HG02642 (cell line): ENCODE results near the gene AOPEP.

Experiments
- ATAC-seq: cut with Tn5 transposase; IDR thresholded peaks from one replicate; pipeline ENCODE4 v1.9.1; 2021; ENCODE audit warnings: mild to moderate bottlenecking; ENCODE audit not compliant: unreplicated experiment, poor library complexity

Gene AOPEP

GRCh38 chr9:94760010-94760409 lies 33.5 kb downstream of the AOPEP start:
- no peak for ATAC-seq

GRCh38 chr9:94760660-94761059 lies 34.2 kb downstream of the AOPEP start:
- no peak for ATAC-seq

DNA sequence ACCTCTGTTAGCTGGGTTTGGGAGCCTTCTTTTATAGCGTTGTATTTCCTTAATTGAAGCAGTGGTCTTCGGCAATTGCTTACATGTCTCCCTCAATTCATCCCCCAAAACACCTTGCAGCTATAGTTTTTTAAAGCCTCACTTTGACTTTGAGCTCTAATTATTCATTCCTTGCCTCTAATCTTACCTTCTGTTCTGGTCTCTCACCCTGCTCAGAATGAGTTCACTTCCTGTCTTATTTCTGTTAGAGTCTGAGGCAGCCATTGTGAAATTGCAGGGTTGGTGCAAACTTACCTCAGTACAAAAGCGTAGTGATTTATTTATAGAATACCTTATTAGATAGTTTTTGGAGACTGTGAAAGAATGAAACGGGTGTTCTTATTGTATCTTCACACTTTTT lies 35.0 kb downstream of the AOPEP start:
- no peak for ATAC-seq

DNA sequence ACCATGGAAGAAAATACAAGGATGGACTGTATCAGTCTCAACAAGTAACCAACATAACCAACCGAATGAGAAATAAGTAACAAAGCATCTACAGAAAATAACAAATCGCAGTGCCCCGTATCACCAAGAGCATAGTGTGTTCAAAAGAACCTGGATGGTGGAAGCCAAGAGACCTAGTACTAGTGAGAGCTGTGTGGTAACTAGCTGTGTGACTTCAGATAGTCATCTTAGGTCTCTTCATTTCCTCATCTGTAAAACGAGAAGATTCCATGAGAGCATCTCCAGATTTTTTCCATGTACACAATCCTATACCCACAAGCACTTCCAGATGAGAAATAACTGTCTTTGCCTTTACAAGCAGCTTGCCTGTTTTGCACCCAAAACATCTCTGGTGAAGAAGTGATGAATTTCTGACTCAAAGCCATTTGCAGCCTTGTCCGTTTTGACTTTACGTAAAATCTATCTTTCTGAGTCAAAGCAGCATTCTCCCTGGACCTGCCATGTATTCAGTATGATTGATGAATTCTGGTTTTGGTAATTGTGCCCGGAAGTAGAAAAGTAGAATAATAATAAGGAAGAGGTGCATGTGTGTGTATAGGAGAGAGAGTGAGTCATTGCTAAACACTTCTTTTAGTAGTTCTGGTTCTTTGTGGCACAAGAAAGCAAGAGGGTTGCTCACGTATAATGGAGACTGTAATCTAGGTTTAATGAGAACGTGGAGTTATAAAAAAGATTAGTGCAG lies 41.0 kb downstream of the AOPEP start:
- ATAC-seq: no peak

- ATAC-seq: no peak
These were observed 42.3 kb downstream of the AOPEP start for GRCh38 chr9:94768766-94769165.

DNA sequence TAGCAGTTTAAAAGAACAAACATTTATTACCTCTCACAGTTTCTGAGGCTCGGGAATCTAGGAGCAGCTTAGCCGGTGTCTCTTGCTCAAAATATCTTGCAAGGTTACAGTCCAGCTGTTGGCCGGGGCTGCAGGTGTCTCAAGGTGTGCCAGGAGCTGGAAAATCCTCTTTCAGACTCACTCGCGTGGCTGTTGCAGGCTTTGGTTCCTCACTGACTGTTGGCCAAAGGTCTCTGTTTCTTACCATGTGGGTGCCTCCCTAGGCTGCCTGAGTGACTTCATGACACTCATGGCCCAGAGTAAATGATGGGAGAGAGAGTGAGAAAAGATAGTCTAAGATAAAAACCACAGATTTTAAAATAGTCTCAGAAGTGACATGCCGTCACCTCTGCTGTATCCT lies 43.8 kb downstream of the AOPEP start:
- ATAC-seq: no peak

GRCh38 chr9:94771096-94771495 lies 44.6 kb downstream of the AOPEP start:
- no peak for ATAC-seq

DNA sequence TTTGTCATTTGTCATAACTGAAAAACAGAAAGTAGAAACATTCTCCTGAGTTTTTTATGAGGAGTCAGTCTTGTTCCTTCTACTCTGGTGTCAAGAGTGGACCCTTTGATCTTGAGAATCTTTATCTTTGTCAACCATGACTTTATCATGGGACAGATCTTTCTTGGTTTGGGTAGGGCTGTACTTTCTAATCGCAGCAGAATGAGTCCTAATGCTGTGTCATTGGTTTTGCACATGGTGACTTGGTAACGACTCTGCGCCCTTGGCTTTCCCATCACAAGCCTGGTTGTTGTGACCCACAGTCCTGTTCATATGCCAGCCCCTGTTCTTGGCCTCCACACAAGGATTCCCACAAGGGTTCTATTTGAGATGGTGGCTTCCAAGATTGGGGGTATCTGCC lies 45.6 kb downstream of the AOPEP start:
- ATAC-seq: no peak

GRCh38 chr9:94772639-94773303 lies 46.3 kb downstream of the AOPEP start:
- ATAC-seq: no peak

DNA sequence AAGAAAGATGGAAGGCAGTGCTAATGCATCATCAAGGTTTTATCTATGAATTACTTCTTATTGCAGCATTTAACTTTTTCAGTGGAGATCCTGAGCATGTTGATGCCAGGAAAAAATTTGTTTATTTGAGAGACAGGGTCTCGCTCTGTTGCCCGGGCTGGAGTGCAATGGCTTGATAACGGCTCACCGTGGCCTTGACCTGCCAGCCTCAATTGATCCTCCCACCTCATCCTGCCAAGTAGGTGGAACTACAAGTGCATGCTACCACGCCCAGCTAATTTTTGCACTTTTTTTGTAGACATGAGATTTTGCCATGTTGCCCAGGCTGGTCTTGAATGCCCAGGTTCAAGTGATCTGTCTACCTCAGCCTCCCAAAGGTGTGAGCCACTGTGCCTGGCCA lies 47.2 kb downstream of the AOPEP start:
- ATAC-seq: no peak

DNA sequence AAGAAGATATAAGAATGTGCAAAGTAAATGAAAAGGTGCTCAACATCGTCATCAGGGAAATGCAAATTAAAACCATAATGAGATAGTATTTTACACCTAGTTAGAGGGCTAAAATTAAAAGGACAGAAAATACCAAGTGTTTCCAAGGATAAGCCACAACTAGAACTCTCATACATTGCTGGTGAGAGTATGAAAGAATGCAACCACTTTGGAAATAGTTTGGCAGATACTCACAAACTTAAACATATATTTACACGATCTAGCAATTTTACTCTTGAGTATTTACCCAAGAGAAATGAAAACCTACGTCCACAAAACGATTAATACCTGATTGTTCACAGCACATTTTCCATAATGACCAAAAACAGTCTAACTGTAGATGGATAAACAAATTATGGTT lies 51.5 kb downstream of the AOPEP start:
- ATAC-seq: no peak

DNA sequence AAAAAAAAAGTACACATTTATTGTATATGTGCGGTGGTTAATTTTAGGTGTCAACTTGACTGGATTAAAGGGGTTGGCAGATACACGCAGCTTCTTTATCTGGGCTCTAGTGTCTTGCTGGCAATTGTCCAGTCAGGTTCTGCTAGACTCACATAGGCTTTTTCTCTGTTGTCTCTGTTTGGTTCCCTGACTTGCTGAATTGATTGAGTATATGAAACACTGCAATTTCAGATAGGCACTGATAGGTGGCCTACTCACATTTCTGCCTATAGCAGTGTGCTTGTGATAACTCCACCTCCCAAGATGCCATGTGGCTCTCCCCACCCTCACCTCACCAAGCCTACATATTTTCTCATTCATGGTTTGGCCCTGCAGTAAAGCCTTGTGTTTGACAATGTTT lies 52.5 kb downstream of the AOPEP start:
- no peak for ATAC-seq

GRCh38 chr9:94779693-94780290 lies 53.3 kb downstream of the AOPEP start:
- ATAC-seq: no peak

GRCh38 chr9:94780516-94780950 lies 54.0 kb downstream of the AOPEP start:
- no peak for ATAC-seq

DNA sequence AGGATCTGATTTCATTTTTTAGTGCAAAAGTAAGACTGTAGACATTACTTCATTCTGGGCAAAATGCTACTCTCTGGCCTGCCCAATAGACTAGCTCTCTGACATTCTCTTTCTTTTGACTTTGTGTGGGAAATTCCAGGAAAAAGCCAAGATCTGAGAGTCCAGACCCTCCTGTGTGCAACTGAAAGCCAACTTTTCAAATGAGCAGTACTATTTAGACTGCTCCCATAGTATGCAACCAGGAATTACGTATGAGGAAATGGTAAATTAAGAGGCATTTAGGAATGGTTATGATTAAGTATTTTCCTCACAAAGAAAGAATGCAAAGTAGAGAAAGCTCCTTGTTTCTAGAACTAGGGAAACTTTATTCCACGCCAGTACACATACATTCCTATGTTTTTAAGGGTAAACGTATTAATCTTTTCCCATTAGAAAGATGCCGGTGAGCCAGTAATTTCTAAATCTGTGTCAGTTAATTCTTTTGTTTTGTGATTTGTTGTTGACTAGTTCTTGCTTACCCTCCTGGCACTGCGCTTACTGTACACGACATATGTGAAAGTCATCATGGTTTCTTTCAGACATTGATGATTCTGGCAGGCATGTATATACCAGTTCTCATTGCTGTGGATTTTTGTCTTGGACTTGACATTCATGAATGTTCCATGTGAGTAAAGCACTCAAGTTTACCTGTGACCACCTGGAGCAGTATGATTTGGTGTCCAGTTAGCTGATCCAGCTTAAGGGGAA lies 56.0 kb downstream of the AOPEP start:
- no peak for ATAC-seq

DNA sequence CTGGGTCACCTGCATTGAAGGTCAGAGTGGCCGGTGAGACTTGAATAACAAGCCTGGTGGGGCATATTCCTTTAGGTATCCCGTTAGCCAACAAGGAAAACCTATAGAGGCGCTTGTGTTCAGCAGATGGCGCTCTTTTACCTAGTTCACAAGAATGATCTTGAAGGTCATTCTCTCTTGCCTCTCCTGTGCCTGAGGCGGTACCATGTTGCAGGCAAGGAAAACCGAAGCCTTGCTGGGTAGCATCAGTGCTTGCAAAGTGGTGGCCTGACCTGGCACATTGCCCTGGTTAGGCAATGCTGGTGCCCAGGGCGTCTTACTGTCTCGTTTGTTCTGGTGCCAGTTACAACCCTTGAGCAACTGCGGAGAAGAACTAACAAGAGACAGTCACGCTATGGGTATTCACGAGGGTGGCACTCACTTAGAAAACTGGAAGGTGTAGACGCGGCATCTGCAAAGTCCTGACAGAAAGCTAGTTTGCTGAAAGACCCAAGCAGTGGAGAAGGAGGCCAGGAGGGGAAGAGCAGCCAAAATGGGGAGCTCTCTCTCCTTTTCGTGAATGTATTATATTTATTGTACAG lies 56.7 kb downstream of the AOPEP start:
- ATAC-seq: no peak

DNA sequence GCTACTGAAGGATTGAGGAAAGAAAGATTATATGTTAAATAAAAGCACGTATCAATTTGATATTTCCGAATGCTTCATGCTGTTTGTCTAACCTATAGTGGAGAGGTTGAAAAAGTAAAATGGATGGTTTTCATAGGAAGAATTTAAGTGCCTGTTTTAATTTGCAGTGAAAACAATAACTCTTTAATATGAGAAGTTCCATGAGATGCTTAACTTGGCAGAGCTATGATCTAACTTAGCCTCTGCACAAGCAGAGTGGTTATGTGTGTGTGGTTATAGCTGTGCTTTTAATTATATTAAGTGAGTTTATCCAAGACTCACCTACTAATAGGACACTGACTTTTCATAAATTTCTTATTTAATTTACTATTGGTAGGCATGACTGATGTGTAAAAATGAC lies 57.4 kb downstream of the AOPEP start:
- no peak for ATAC-seq

GRCh38 chr9:94785215-94786169 lies 59.0 kb downstream of the AOPEP start:
- no peak for ATAC-seq

GRCh38 chr9:94786586-94786985 lies 60.1 kb downstream of the AOPEP start:
- ATAC-seq: no peak

DNA sequence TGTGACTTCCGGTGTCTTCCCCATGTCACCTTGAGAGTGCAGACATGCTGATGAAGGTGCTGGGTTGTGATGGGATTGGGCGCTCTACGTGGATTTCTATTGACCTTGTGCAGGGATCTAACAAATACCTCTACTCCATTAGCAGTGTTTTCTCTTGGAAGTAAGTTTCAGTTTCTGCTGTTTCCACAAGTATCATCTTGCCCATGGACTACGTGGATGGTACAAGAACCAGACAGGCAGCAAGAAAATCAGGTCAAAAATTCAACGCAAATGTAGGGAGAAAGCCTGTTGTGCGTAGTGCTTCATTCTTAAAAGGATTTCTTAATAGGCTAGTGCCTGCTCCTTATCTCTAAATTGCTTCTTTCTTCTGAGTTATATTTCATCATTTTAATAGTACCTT lies 60.8 kb downstream of the AOPEP start:
- ATAC-seq: no peak
